Right forelimb (tissue), 1 donor: ENCODE measurements around the gene HIPK2.
"Not testable (repeated sequence)": the region's sequence is repeated elsewhere in the genome, so short reads cannot be mapped to it uniquely, and the experiment has no call there.

Experiments
- DNase-seq: peaks from one replicate; pipeline ENCODE4 v3.0.0-alpha.2; 2018

Gene HIPK2

DNA sequence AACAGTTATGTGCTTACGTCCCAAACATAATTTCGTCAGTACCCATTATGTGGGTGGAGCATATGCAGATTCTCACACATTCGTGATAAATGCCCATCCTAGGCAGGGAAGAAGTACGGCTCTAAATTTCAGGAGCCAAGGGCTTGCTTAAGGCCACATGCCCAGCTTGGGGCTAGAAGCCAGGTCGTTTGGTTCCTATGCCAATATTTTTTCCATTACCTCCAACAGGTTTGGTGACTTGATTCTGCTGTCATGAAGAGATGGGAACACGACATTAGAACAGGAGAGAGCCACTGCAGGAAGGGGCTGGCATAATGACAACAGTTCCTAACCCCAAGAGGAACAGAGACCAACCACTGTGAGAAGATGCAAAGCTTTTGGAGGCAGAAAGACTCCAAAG lies 85.1 kb downstream of the HIPK2 start:
- DNase-seq: no peak

DNA sequence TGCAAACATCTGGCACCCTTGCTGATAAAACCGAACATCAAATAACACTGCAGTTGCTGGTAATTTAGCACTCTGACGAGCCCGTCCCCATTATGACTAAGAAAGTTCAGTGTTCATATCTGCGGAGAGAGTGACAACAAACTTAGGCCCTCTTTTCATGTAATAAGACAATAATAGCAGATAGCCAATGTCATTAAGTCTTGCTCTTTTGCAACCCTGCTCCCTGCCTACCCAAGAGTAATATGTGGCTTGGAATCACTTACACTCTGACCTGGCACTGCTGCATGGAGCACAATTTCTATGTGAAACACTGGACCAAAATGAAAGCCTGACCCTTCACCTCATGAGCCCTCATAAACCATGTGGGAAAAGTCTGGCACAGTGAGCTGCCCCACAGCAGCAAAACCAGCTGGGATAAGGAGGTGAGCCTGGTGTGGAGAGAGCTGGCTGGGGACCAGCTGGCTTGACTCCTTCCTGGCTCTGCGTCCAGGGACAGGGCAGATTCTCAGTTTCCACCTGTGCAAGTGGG lies 86.5 kb downstream of the HIPK2 start:
- DNase-seq: no peak

DNA sequence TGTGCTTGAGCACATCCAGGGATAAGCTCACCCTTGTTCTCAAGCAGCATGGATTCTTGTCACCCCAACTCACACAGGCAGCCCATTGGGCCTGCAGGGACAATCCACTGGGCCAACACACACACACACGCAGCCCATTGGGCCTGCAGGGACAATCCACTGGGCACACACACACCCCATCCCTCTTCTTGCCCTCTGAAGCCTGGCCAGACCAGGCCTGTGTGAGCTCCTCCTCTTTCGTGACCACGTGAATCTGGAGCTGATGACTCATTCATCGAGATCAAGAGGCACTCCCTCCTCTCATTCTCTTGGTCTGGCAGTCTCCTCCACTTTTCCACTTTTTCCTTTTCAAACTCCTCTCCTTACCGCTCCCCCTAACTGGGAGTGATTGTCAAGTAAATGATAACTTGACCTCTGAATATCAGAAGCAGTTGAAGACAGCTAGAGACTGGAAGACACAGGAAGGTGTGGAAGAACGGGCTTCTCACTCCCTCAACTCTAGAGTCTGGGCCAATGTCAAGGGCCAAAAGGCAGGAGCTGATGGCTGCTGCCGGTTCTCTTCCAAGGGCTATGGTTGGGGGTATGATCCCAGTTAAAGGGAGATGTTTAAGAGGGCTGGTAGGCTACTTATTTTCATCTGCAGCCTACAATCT lies 89.7 kb downstream of the HIPK2 start:
- no peak for DNase-seq

DNA sequence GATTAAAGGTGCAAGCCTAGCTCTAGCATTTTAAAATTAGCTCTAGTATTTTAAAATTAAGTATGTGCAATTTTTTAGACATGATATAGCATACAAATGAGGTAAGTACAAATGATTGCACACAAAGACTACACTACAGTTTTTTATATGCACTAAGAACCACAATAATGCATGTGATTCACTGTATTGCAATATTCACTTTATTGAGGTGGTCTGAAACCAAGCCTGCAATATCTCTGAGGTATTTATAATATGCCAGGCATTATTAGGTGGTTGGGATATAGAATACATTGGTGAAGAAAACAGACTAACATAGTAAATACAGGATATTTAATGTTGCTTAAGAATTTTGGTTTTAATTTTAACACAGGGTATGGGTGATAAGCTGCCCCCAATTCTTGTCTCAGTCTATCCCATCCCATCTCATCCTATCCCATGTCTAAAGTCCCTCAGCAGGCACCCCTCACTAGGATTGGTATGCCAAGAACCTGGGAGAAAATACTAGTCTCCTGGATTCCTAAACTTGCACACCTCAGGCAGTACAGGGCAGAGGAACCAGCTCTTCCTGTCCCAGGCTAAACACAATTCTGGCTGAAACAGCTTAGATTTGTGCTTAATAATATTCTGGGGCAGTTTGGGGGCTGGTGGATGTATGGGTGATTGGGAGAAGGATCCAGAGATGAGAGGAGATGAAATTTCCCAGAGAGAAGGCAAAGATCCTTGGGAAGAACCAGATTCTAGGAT lies 90.4 kb downstream of the HIPK2 start:
- no peak for DNase-seq

DNA sequence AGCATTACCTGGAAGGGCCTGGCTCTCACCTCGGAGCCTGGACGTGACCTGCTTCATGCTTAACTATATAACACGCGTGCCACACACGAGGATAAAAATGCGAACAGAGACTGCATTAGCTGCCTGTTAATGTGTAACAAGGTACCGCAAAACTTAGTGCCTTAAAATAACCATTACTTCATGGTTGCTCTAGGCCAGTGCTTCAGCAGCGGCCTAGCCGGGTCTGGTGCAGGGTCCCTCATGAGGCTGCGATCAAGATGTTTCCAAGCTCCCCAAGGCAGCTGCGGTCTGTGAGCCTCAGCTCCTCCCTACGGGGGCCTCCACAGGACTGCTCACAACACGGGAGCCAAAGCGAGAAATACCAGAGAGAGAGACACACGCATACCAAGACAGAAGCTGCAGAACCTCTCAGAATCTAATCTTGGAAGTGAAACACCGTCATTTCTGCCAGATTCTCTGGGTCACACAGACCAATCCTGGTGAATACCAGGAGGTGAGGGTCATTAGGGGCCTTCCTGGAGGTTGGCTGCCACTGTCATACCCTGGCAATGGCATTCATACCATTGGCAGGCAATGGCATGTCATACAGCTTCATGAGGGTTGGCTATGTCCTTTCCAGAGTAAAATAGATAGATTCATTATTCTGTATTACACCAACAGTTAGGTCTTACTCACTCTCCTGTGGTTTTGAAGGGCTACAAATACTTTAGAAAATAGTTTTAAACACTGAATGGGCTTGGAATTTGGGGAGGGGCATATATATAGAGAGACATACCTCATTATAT lies 94.5 kb downstream of the HIPK2 start:
- no peak for DNase-seq

DNA sequence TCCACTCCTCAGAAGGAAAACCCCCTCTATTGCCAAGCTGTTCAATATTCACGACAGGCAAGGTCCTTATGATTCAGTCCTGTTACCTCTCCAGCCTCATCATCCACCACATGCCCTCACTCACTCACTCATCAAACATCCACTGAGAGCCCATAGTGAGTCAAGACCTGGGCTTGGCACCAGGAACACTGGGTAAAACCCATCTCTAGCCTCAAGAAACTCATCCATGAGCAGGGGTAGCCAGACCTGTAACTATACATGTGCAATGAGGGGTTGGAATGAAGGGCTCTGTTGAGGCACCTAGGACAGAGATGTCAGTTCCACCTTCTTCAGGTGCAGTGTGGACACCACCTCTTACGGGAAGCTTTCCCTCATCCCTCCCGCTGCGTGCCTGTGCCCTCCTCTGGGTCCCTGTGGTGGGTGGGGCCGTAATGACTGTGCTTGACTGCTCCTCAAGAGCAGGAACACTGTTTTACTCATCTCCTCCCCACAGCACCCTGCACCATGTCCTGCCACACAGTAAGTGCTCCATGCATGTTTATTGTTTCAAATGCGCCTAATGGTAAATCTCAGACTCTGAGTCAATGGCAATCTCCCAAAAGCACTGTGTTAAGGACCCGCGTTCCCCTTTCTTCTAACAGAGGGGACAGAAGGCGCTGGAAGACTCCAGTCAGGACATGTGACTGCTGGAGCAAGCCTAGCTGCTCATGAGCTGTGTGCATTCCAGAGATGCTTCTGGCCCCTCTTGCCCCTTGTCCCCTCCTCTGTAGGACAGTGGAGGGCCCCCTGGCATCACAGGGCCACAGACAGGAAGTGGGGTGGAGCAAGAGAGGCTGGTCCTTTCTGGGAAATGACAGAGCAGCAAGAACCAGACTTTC lies 95.4 kb downstream of the HIPK2 start:
- no peak for DNase-seq

DNA sequence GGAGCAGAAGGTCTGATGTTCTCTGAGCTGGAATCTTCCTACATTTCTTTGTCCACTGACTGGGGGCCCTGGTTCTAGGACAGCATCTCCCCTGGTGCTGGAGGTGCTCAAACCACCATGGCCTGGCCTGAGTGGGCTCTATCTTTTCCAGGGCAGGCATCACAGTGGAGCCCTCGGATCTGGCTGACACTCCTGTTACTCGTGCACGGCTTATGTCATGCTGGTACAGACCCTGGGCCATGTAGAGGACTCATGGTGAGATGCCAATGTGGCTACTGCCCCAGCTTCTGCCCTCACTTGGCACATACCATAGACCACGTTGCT lies 96.0 kb downstream of the HIPK2 start:
- no peak for DNase-seq

DNA sequence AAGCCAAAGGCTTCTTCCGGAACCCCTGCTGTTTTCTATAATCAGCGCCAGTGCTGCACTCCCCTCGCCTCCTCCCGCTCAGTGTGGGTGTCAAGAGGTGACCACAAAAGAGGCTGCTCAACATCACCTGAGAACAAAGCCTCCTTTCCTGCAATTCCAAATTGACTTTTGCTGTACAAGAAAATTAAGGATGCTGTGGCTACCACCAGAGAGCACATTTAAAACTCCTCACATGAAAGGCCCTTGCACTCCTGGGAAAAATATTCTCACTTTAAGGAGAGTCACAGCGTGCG lies 96.4 kb downstream of the HIPK2 start:
- no peak for DNase-seq

DNA sequence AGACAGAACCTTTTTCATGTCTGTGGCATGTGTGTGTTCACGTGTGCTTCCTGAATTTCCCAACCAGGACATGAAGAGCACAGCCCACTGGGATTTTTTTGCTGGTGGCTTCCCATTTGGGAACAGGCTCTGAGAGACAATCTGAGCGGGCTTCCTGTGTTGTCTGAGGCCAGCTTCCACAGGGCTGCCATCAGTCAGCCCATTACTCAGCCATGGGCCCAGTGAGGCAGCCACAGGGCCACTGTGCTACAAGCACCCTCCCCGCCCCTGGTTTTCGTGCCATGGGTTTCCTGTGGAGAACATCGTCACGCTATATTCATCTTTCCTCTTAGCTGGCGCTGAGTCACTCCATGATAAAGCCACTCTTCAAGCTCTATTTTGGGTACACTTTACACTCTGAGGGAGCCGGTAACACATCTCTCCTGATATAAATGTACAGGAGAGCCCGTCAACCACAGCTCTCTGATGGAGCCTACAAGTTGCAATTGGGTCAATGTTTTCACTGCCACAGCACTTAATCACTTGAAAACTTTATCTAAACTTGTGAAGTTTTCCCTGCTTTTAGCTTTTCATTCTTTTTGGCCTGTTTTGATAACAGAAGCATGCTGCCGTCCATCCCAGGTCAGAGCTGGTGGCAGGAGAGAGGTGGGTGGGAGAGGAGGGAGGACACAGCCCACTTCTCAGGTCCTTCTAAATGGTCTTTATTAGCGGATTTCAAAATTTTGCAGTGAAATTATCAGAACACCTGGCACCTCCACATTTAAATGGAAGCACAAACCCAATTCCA lies 96.9 kb downstream of the HIPK2 start:
- DNase-seq: no peak

DNA sequence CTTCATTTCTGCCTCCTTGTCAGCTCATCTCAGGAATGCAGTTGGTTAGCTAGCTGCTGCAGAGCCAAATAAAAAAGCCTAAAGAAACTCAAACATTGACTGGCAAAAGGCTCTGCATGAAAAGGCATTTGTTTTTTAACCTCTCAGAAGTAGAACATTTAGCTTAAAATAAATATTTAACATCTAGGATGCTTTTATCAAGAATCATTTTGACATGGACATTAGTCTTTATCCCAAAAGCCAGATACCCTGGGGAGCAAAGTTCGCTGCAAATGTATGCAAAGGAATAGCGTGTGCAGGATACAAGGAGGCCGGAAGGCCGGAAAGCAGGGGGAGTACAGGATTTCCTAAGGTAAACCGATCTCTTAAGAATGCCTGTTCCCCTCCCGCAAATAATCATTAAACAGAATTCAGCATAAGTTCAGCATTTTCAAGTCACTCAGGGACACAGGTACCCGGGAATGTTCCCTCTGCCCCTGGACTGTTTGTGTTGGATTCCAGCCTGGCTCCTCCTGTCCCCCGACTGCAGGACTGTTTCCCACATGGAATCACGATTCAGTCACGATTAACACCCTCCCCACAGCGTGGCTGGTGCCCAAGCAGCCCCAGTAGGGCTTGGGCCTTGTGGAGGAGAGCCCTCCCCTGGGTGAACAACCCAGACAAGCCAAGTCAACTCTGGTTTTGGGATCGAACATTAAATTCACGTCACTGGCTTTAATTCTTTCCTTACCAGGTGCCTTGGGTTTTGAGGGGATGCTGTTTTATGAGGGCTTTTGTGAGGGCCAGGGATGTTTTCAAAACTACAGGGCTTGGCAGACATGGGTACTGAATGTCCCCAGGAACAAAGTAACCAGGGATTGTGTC lies 97.8 kb downstream of the HIPK2 start:
- DNase-seq: no peak

DNA sequence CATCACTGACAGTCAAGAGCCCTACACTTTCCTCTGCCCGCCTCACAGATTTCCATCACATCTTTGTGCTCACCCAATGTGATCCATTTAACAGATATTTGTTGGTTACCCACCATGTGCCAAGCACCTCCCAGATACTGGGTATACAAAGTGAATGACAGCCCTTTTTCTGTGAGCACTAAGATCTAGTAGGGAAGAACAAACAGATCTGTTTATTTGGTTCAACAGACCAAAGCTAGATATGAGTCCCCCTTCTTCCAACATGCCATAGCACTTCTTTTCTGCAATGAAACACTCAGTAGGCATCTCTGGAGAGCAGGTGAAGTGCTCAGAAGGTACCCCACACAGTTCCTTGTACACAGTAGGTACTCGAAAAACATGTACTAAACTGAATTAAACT lies 101.4 kb downstream of the HIPK2 start:
- no peak for DNase-seq

DNA sequence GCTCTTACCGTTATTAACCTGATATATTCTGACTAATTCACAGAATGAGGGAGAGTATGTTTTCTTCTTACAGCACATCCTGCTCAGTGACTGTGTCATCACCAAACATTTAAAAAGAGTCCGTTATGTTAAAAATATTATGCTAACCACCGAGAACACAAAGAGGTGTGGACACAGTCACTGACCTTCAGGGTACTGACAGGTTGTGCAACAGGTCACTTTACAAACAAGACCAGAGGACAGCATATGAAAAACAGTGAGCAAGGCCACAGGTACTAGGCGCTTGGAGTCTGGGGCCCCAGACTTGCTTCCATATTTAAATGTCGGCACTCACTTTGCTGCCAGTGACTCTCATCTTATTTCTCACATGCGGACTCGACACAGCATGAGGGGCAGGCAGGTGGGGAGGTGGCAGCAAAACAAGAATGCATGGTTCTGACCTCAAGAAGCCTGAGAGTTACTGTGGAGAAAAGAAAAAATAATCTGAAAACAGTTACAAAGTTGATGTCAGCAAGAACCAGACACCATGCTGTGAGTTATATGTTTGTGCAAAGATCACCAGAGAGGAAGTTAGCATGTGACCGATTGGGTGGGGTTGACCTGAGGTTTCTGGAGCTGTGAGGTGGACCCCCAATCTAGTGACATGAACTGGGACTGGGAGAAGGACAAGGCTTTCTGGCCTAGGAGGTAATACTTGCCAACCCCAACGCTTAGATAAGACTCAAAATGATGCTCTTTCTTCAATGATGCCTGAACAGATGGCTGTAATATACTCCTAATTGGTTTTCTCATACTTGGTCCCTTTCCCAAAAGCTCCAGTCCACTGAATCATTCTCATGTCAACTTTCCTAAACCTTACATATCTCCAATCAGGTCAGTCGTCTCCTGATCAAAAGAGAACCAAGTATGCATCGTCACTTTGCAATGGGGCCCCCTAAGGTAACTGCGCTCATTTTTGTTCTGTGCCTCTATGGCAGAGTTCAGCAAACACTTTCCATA lies 102.4 kb downstream of the HIPK2 start:
- DNase-seq: no peak

DNA sequence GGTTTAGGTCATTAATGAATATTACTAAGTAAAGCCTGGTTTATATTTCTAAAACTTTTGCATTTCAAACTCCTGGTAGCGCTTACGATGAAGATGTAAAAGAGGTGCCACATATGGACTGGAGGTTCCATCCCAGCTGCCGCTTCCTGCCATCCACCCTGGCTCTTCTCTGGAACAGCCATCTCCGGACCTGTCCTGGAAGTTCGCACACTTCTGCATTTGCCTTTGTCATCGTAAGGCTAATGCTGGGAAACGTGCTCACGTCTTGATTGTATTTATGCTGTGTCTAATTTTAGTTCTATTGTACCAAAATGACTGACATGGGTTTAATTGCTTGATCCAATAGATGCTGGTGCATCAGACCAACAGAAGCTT lies 103.1 kb downstream of the HIPK2 start:
- no peak for DNase-seq

DNA sequence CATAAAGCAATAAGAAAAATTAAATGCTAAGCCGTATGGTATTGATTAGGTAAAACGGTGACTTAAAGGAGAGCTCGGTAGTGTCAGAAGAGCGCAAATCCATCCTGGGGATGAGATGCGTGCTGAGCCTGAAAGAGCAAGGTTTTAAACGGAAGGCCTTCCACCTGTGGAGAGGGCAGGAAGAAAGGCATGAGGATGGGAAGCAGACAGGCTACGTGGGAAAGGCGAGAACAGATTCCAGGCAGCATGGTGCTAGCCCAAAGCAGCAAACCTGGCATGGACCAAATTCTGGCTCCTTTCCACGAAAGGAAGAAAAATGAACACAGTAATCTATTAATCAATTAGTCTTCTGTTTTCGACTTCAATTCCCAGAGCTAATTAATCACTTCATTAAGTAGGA lies 103.5 kb downstream of the HIPK2 start:
- DNase-seq: no peak

DNA sequence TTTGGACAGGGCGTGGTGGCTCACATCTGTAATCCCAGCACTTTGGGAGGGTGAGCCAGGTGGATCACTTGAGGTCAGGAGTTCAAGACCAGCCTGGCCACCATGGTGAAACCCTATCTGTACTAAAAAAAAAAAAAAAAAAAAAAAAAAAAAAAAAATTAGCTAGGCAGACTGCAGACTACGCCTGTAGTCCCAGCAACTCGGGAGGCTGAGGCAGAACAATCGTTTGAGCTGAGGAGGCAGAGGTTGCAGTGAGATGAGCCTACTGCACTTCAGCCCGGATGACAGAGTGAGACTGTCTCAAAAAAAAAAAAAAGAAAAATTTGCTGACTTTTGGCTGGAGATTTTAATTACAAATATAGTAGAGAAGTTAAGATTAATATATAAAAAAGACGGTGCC lies 104.0 kb downstream of the HIPK2 start:
- DNase-seq: no peak

DNA sequence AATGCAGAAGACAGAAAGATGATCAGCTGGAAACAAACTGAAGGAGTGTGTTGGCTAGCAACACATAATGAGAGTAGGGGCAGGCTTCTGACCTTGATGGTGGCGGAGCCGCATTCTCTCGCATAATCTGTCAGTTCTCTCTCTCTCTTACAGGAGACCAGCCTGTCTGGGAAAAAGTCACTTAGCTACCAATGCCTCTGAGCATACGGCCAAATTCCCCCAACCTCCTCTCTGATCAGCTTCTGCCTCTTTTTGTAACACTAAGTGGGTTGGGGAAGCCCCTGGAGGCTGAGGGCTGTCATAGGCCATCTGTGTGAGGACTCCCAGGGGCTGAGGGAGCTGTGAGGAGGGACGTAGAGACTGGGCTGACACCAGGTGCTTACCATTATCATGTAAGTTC lies 104.6 kb downstream of the HIPK2 start:
- no peak for DNase-seq

DNA sequence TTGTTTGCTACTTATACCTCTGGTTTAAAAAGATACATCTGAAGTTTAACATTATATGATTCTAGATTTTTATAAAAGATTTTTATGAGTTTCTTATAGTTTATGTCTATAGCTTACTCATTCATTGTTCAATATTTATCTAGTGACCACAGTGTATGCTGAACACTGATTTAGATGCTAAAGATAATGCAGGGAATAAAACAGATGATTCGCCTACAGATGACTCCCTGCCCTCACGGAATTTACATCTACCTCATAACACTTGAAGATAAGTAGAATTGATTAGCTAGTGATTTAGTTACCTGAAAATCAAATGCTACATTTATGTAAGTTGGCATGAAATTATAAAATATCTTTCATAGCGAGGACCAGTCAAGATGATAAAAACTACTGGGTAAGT lies 105.8 kb downstream of the HIPK2 start:
- DNase-seq: no peak

DNA sequence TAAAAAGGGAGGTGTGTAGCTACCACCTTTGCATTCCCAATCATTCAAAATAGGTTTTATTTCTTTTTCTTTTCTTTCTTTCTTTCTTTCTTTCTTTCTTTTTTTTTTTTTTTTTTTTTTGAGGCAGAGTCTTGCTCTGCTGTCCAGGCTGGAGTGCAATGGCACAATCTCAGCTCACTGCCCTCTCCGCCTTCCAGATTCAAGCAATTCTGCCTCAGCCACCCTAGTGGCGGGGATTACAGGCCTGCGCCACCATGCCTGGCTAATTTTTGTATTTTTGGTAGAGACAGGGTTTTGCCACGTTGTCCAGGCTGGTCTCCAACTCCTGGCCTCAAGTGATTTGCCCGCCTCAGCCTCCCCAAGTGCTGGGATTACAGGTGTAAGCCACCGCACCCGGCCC lies 107.1 kb downstream of the HIPK2 start:
- not testable (repeated sequence) for DNase-seq

DNA sequence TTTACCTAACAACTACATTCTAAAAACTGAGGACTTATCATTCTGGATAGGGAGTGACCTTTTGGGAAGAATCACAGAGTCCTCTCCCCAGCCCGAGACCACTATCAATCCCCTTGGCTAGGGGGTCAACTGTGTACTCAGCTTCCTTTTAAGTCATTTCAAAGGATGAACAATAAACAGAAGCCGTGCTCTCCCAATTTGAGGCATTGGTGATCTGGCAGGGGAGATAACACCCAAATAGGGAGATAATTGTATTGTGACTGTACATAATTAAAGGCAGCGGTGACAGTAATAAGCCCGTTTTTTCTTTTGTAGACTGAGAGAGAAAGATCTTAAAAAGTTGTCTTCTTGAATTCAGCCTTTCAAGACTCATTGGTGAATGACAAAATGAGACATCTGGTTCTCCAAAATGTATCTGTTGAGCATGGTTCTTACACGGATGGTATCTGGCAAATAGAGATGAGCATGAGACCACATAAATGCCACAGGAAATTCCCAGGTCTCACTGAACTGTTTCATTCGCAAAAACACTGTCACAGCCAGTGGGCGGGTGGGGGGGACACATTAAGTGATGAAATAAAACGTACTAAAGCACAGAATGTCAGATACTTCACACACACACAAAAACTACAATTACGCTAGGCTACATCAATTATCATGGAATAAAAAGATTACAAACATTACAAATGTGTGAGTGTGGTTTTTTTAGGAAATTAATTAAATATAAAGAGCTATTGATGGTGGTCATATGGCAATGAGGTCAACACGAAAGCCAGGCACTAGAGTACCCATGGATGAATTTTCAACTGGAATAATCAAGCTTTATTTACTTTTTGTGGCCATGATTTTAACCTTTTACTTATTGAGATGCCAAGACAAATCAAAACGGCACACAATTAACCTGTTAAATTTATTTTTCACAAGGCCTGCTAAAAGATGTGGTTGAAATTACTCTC lies 108.4 kb downstream of the HIPK2 start:
- DNase-seq: no peak
